ENCODE measurements around the gene ARMC9.
"Not testable (repeated sequence)": the region's sequence is repeated elsewhere in the genome, so short reads cannot be mapped to it uniquely, and the experiment has no call there.

Gene ARMC9

GRCh38 chr2:231348704-231349373, 150.4 kb downstream of the ARMC9 start:
- no CpG with 5 or more reads among the region's 5 CpGs for WGBS (ENCODE audit: insufficient coverage, insufficient read length)
- Histone ChIP-seq H3K36me3 (ENCODE audit: control insufficient read depth, insufficient read depth, low read length) (no peaks in the 10 kb centered on the region), H3K27ac (ENCODE audit: low read length) (no peak overlapping the region), H3K9me3 (ENCODE audit: control insufficient read depth, insufficient read depth, low read length) (no peaks in the 10 kb centered on the region), H3K4me1 (ENCODE audit: control insufficient read depth, insufficient read depth, low read length) (no peaks in the 10 kb centered on the region), H3K4me3 (ENCODE audit: low read length) (no peak overlapping the region), H3K27me3 (ENCODE audit: control insufficient read depth, insufficient read depth, low read length) (no peaks in the 10 kb centered on the region)
- DNase-seq (ENCODE audit: low read depth, low spot score), result no peak

GRCh38 chr2:231349374-231349735, 150.9 kb downstream of the ARMC9 start:
- not testable (repeated sequence) for H3K4me3 ChIP-seq (ENCODE audit: low read length); DNase-seq (ENCODE audit: low read depth, low spot score); H3K4me1 ChIP-seq (ENCODE audit: control insufficient read depth, insufficient read depth, low read length); H3K27me3 ChIP-seq (ENCODE audit: control insufficient read depth, insufficient read depth, low read length); H3K9me3 ChIP-seq (ENCODE audit: control insufficient read depth, insufficient read depth, low read length); H3K27ac ChIP-seq (ENCODE audit: low read length); H3K36me3 ChIP-seq (ENCODE audit: control insufficient read depth, insufficient read depth, low read length)
- no CpG with 5 or more reads among the region's 10 CpGs for WGBS (ENCODE audit: insufficient coverage, insufficient read length)

GRCh38 chr2:231351648-231352047, 153.2 kb downstream of the ARMC9 start:
- Histone ChIP-seq H3K27me3 (ENCODE audit: control insufficient read depth, insufficient read depth, low read length) (no peaks in the 10 kb centered on the region), H3K9me3 (ENCODE audit: control insufficient read depth, insufficient read depth, low read length) (no peaks in the 10 kb centered on the region), H3K4me3 (ENCODE audit: low read length) (no peak overlapping the region), H3K36me3 (ENCODE audit: control insufficient read depth, insufficient read depth, low read length) (no peaks in the 10 kb centered on the region), H3K27ac (ENCODE audit: low read length) (no peak overlapping the region), H3K4me1 (ENCODE audit: control insufficient read depth, insufficient read depth, low read length) (0 out of 2 replicates have a peak, but pooled peaks cover 3% of the 10 kb centered on the region)
- DNase-seq (ENCODE audit: low read depth, low spot score), result no peak
- no CpG with 5 or more reads among the region's 5 CpGs for WGBS (ENCODE audit: insufficient coverage, insufficient read length)

- no peaks in the 10 kb centered on the region for H3K36me3 ChIP-seq (ENCODE audit: control insufficient read depth, insufficient read depth, low read length)
- WGBS (ENCODE audit: insufficient coverage, insufficient read length), result no CpG with 5 or more reads among the region's 6 CpGs
These were observed 155.0 kb downstream of the ARMC9 start for GRCh38 chr2:231353469-231353868.

GRCh38 chr2:231355508-231356465, 157.4 kb downstream of the ARMC9 start:
- H3K27ac ChIP-seq (ENCODE audit: low read length), result no peak overlapping the region
- 0 out of 2 replicates have a peak, but pooled peaks cover 3% of the 10 kb centered on the region for H3K4me1 ChIP-seq (ENCODE audit: control insufficient read depth, insufficient read depth, low read length)
- H3K4me3 ChIP-seq (ENCODE audit: low read length), result no peak overlapping the region
- peaks cover under 1% of the 10 kb centered on the region; the same call in 1 of the 2 replicates for H3K36me3 ChIP-seq (ENCODE audit: control insufficient read depth, insufficient read depth, low read length)
- DNase-seq (ENCODE audit: low read depth, low spot score), result no peak
- H3K27me3 ChIP-seq (ENCODE audit: control insufficient read depth, insufficient read depth, low read length), result no peaks in the 10 kb centered on the region
- no peaks in the 10 kb centered on the region for H3K9me3 ChIP-seq (ENCODE audit: control insufficient read depth, insufficient read depth, low read length)
- WGBS (ENCODE audit: insufficient coverage, insufficient read length), result no CpG with 5 or more reads among the region's 28 CpGs

More at GRCh38 chr2:231353469-231353868, 155.0 kb downstream of the ARMC9 start:
- DNase-seq (ENCODE audit: low read depth, low spot score), result no peak
- H3K4me1 ChIP-seq (ENCODE audit: control insufficient read depth, insufficient read depth, low read length), result 0 out of 2 replicates have a peak, but pooled peaks cover 3% of the 10 kb centered on the region
- no peaks in the 10 kb centered on the region for H3K9me3 ChIP-seq (ENCODE audit: control insufficient read depth, insufficient read depth, low read length)
- H3K27ac ChIP-seq (ENCODE audit: low read length), result no peak overlapping the region
- no peak overlapping the region for H3K4me3 ChIP-seq (ENCODE audit: low read length)
- no peaks in the 10 kb centered on the region for H3K27me3 ChIP-seq (ENCODE audit: control insufficient read depth, insufficient read depth, low read length)

GRCh38 chr2:231356466-231356844, 158.0 kb downstream of the ARMC9 start:
- Histone ChIP-seq H3K27ac (ENCODE audit: low read length) (no peak overlapping the region), H3K36me3 (ENCODE audit: control insufficient read depth, insufficient read depth, low read length) (peaks cover 3% of the 10 kb centered on the region; the same call in 1 of the 2 replicates), H3K4me3 (ENCODE audit: low read length) (no peak overlapping the region), H3K4me1 (ENCODE audit: control insufficient read depth, insufficient read depth, low read length) (0 out of 2 replicates have a peak, but pooled peaks cover 3% of the 10 kb centered on the region), H3K9me3 (ENCODE audit: control insufficient read depth, insufficient read depth, low read length) (no peaks in the 10 kb centered on the region), H3K27me3 (ENCODE audit: control insufficient read depth, insufficient read depth, low read length) (no peaks in the 10 kb centered on the region)
- no CpG with 5 or more reads among the region's 5 CpGs for WGBS (ENCODE audit: insufficient coverage, insufficient read length)
- DNase-seq (ENCODE audit: low read depth, low spot score), result no peak

- no CpG with 5 or more reads among the region's 7 CpGs for WGBS (ENCODE audit: insufficient coverage, insufficient read length)
- H3K36me3 ChIP-seq (ENCODE audit: control insufficient read depth, insufficient read depth, low read length), result peaks cover 3% of the 10 kb centered on the region; the same call in 1 of the 2 replicates
- no peaks in the 10 kb centered on the region for H3K27me3 ChIP-seq (ENCODE audit: control insufficient read depth, insufficient read depth, low read length)
- no peak for DNase-seq (ENCODE audit: low read depth, low spot score)
- no peak overlapping the region for H3K4me3 ChIP-seq (ENCODE audit: low read length)
- no peak overlapping the region for H3K27ac ChIP-seq (ENCODE audit: low read length)
- 0 out of 2 replicates have a peak, but pooled peaks cover 3% of the 10 kb centered on the region for H3K4me1 ChIP-seq (ENCODE audit: control insufficient read depth, insufficient read depth, low read length)
- H3K9me3 ChIP-seq (ENCODE audit: control insufficient read depth, insufficient read depth, low read length), result no peaks in the 10 kb centered on the region
These were observed 158.6 kb downstream of the ARMC9 start for GRCh38 chr2:231357048-231357447.

GRCh38 chr2:231357931-231358330, 159.5 kb downstream of the ARMC9 start:
- H3K27ac ChIP-seq (ENCODE audit: low read length), result no peak overlapping the region
- WGBS (ENCODE audit: insufficient coverage, insufficient read length), result no CpG with 5 or more reads among the region's 4 CpGs
- H3K9me3 ChIP-seq (ENCODE audit: control insufficient read depth, insufficient read depth, low read length), result no peaks in the 10 kb centered on the region

GRCh38 chr2:231359441-231359840, 161.0 kb downstream of the ARMC9 start:
- Histone ChIP-seq H3K27ac (ENCODE audit: low read length) (no peak overlapping the region), H3K9me3 (ENCODE audit: control insufficient read depth, insufficient read depth, low read length) (no peaks in the 10 kb centered on the region), H3K27me3 (ENCODE audit: control insufficient read depth, insufficient read depth, low read length) (no peaks in the 10 kb centered on the region), H3K4me3 (ENCODE audit: low read length) (no peak overlapping the region), H3K36me3 (ENCODE audit: control insufficient read depth, insufficient read depth, low read length) (peaks cover 3% of the 10 kb centered on the region; the same call in 1 of the 2 replicates), H3K4me1 (ENCODE audit: control insufficient read depth, insufficient read depth, low read length) (0 out of 2 replicates have a peak, but pooled peaks cover 3% of the 10 kb centered on the region)
- WGBS (ENCODE audit: insufficient coverage, insufficient read length), result no CpG with 5 or more reads among the region's 10 CpGs
- DNase-seq (ENCODE audit: low read depth, low spot score), result no peak

More at GRCh38 chr2:231357931-231358330, 159.5 kb downstream of the ARMC9 start:
- no peak overlapping the region for H3K4me3 ChIP-seq (ENCODE audit: low read length)
- H3K27me3 ChIP-seq (ENCODE audit: control insufficient read depth, insufficient read depth, low read length), result no peaks in the 10 kb centered on the region
- DNase-seq (ENCODE audit: low read depth, low spot score), result no peak
- 0 out of 2 replicates have a peak, but pooled peaks cover 3% of the 10 kb centered on the region for H3K4me1 ChIP-seq (ENCODE audit: control insufficient read depth, insufficient read depth, low read length)
- peaks cover 3% of the 10 kb centered on the region; the same call in 1 of the 2 replicates for H3K36me3 ChIP-seq (ENCODE audit: control insufficient read depth, insufficient read depth, low read length)

GRCh38 chr2:231359948-231360347, 161.5 kb downstream of the ARMC9 start:
- Histone ChIP-seq H3K27me3 (ENCODE audit: control insufficient read depth, insufficient read depth, low read length) (no peaks in the 10 kb centered on the region), H3K9me3 (ENCODE audit: control insufficient read depth, insufficient read depth, low read length) (no peaks in the 10 kb centered on the region), H3K27ac (ENCODE audit: low read length) (no peak overlapping the region), H3K36me3 (ENCODE audit: control insufficient read depth, insufficient read depth, low read length) (peaks cover 3% of the 10 kb centered on the region; the same call in 1 of the 2 replicates), H3K4me1 (ENCODE audit: control insufficient read depth, insufficient read depth, low read length) (0 out of 2 replicates have a peak, but pooled peaks cover 3% of the 10 kb centered on the region), H3K4me3 (ENCODE audit: low read length) (no peak overlapping the region)
- DNase-seq (ENCODE audit: low read depth, low spot score), result no peak
- no CpG with 5 or more reads among the region's 11 CpGs for WGBS (ENCODE audit: insufficient coverage, insufficient read length)
